Nucleus accumbens (tissue), 56 donors: ENCODE data around the gene ARHGAP6.
"Not testable (repeated sequence)": the region's sequence is repeated elsewhere in the genome, so short reads cannot be mapped to it uniquely, and the experiment has no call there.

Experiments used
- DNase-seq, 56 donors: peaks; one replicate each; lab custom pipeline; 2025; lab: John Stamatoyannopoulos, UW

Gene ARHGAP6

DNA sequence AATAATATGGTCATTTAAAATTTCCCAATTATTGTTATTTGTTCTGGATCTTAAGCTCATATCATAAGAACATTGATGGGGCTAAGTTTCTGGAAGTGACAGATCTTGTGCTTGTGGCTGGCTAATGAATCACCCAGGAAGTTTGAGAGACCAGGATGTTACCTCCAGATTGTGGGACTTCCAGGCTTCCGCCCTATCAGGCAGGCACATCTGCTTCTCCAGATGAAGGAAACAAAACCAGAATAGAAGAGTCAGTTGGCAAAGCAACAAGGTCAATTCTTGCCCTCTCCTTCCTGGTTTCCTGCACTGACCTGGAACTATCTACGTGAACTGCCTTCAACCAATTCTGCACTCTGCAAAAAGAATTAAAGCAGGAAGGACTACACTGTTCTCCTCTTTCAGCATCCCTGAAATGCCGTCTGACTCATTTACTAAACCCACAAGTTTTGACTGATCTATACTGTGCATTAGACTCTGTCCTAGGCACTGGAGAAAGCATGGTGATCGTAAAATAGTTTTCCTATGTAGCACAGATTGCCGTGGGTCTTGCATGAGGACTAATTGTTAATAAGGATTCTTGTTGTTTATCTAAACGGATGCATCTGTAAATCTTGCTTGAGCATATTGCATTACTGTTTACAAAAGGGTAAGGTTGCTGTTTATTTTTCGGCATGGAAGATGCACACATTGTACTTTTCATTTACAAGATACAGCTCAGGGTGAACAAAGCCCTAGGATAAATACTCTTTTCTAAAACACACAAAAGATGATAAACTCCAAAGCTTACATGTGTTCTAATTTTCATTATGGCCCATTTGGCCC is 297.9 kb downstream of the ARHGAP6 start:
- no peak for DNase-seq

DNA sequence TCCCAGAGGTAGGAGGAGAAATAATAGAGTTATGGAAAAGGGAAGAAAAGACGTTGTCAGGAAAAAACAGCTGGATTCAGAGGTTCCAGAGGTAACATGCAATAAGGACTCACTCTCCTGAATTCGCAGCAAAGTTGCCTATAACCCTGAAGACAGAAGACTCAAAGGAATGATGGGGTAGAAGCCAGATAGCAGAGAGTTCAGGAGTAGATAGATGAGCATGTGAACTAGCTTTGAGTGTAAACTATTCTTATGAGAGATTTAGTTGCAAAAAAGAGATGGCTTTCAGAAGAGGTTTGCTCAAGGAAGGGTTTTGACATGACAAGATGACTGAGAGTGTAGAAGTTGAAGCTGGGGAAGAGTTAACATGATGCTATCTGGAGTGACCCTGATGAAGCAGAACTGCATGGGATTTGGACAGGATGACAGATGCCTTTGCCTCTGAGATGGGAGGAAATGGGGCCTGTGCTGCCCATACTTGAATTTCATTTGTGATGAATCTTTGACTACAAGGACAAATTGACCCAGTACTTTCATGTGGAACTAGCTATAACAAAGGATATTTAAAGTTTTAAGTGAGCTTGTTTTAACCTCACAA is 298.6 kb downstream of the ARHGAP6 start:
- DNase-seq = no peak

DNA sequence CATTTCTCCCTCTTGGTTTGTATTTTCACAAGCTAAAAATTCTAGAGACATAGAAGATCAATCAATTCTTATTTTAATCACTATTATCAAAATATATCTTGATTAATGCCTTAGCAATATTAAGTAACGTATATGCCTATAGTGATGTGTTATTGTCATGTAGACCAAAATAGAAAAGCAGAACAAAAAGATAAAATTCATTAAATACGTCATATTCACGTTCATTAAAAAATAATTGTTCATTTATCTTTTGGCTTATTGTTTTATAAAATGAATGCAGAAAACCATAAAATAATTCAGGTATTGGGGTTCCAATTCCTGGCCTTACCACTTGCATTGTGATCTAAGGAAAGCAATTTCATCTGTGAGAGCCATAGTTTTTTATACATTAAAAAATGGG is 300.3 kb downstream of the ARHGAP6 start:
- no peak for DNase-seq

DNA sequence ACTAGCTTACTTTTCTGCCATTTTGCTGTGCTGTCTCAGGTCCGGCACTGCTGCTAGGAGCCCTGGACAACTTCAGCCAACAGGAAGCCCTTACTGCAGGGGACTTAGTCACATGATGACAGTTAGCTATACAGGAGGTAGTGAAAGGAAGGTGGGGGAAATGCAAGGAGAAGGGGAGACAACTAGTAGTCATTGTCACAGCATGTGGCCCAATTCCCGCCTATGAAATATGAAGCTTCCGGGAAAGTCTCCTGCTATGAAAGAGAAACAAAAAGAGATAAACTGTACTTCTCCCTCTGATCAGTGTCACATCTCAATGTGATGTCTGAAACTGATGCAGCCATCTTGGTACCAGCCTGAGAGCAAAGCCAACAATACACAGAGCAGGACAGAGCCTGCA is 300.9 kb downstream of the ARHGAP6 start:
- no peak for DNase-seq

DNA sequence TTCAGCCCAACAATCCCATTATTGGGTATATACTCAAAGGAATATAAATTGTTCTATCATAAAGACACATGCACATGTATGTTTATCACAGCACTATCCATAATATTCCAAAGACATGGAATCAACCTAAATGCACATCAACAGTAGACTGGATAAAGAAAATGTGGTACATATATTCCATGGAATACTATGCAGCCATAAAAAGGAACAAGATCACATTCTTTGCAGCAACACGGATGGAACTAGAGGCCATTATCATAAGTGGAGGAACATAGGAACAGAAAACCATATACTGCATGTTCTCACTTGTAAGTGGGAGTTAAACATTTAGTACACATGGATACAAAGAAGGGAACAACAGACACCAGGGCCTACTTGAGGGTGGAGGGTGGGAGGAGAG is 301.9 kb downstream of the ARHGAP6 start:
- DNase-seq = not testable (repeated sequence)

DNA sequence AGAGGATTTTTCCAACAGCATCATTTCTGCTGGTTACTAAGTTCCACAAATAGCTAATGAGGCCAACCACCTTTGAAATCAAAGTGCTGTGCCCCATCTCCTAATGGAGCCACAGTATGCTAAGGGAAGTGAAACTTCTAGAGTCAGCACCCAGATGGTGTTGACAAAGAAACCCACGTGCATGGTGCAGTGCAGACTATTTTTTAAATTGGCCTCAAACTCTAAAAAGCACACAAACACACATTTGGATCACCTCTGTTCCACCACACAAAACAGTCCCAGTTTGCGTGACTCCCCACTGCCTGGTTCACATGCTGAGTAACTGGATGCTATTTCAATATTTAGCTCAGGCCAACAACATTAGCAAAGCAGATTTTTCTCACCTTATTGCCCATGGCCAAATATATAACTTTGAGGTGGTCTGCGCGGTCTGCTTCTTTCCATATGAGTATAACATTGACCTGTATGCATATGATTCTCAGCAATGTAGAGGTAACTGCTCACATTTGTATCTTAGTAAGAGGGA is 302.6 kb downstream of the ARHGAP6 start:
- DNase-seq = peak in 1 of 56 donors; percentile 1

DNA sequence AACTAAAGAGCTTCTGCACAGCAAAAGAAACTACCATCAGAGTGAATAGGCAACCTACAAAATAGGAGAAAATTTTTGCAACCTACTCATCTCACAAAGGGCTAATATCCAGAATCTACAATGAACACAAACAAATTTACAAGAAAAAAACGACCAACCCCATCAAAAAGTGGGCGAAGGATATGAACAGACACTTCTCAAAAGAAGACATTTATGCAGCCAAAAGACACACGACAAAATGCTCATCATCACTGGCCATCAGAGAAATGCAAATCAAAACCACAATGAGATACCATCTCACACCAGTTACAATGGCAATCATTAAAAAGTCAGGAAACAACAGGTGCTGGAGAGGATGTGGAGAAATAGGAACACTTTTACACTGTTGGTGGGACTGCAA is 304.1 kb downstream of the ARHGAP6 start:
- DNase-seq = not testable (repeated sequence)

DNA sequence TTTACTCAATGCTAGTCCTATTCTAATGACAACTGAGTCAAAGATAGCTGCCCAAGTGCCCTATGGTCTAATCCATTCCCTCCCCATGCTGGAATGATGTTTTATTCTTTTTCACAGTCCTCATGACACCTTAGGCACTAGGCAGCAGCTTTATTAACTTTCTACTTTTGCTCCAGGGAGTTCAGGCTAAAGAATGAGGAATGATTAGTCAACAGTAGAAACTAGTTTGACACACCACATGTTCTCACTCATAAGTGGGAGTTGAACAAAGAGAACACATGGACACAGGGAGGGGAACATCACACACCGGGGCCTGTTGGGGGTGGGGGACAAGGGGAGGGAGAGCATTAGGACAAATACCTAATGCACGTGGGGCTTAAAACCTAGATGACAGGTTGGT is 309.8 kb downstream of the ARHGAP6 start:
- not testable (repeated sequence) for DNase-seq

DNA sequence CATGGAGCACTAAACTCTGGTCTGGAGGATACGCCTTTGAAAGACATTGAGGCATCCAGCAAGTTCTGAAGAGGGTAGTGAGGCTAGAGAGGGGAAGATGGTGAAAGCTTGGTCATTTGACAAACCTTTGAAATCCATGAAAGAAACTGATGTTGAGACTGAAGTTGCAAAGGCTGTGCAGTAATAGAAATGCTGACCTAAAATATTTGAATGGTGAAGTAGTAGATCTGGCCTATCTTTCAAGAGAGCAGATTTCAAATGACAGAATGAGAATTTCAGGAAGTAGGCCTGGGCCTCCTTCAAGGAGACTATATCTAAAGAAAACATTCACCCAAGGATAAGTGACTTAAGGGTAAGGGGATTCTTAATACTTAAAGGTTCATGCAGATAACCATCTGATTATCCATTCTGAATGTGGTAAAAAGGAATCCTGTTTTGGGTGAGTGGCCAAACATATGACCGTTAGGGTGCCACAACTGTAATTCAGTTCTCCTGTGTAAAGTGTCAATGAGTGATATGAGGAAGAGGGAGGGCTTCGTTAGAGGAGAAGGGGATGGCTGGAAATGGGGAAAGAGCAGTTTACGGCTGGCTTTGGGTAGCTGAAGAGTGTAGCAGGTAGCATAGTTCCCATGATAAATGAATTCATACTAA is 310.3 kb downstream of the ARHGAP6 start:
- no peak for DNase-seq

DNA sequence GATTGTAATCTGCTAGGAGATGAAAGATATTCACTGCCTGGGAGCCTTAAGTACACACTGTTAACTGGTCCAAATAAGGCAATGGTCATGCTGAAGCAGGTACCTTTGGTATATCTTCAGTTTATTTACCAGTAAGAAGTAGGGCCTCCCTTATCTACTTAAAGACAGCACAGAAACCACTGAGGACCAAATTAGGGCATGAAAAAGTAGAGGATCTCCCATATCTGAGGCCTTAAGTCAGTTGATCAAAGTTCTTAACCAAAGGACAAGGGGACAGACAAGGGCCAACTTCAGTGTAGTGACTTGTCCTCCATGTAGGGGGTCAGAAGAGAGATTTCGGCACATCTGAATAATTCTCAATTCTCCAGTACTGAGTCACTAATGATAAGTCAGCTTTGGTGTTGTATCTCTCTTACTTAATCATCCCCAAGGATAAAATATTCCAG is 313.4 kb downstream of the ARHGAP6 start:
- DNase-seq = no peak

DNA sequence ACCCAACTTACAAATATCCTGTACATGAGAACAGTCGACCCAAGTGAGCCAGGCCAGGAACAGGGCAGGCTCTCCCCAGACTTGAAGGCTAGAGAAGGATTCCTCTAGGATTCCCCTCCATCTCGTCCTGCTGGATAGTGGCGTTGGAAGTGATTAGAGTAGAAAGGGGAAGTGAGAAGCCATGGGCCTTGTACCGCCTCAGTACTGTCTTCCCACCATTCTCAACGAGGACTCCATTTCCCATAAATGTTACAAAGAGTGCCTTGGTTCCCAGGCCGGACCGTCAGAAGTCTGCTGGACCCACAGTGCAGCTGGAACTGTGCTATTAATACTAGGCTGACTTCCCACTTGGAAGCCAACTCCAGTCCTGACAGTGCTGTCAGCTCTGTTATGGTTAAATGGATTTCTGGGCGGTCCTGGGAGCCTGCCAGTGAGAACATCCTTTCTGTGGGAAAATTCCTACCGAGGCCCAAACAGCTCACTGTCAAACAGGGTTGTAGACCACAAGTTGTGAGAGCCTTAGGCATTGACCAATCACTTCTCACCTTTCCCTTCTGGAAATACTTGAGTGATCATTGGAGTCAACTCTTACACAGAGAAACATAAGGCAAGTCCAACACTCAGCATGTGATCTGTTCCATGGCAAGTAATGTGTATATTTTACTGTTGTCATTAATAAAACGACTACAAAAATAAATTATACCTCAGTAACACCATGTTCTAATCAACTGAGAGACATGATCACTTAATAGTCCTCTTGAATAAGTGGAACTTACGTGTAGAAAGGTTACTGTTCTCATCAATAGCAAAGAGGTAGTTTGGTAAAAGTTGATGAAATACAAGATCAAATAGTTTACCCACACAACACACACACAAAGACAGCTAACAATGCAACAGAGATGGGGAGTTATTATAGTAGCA is 314.1 kb downstream of the ARHGAP6 start:
- no peak for DNase-seq

DNA sequence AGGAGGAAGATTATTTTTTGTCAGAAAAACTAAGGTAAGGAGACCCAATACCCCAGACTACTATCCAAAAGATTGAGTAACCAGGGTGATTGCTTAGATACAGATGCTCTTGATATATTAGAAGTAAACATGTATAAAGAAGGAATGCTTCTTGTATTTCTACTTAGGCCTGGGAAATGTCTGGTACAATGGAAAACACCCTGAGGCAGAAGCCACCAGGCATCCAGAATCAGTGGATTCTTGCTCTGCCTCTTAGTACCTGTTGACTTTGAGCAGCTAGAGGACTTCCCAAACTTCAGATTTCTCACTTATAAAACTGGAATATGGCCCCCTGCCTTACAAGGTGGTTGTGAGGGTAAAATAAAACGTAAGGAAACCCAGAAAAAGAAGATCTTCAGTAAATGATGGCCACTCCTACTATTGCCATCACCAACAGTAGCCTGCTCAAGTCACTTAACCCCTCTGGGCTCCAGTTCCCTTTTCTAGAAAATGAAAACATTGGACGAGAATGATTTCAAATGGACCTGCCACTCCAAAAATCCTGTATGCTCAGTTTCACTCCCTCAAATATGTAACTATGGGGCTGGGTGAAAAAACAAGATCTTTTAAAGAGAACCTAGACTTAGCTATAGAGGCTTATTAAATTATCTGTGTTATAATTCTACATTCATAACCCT is 315.9 kb downstream of the ARHGAP6 start:
- DNase-seq = no peak

DNA sequence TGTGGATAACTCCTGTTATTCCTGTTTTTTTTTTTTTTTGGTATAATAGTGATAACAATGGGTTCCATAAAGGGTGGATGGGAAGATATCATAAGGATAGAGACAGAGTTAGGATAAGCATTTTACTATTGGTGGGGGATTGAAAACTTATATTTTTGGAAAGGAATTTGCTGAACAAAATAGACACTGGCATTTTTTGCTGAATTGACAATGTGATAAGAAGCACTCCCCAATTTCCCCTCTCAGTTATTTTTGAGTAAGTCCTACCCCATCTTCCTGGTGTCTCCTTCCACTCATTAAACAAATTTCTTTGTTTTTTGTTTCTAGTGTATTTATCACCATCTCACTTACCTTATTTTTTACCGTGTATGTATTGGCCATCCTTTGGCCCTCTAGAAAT is 316.7 kb downstream of the ARHGAP6 start:
- DNase-seq = no peak

DNA sequence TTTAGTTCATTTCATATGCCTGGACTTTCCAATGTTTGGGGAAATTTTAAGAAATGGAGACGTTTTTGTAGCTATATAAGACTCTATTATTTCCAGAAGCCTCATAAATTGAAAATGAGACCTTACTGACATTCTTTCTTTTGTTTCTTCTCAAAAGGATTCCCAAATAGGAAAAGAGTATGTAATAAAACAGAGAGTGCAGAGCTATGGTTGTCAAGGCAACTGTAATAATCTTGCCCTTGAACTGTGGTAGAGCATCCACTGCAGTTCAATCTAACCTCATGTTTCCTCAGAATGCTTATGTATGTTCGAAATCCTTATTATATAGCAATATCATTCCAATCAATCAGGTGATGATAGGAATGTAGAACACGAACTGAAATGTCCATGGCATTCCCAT is 318.4 kb downstream of the ARHGAP6 start:
- no peak for DNase-seq

DNA sequence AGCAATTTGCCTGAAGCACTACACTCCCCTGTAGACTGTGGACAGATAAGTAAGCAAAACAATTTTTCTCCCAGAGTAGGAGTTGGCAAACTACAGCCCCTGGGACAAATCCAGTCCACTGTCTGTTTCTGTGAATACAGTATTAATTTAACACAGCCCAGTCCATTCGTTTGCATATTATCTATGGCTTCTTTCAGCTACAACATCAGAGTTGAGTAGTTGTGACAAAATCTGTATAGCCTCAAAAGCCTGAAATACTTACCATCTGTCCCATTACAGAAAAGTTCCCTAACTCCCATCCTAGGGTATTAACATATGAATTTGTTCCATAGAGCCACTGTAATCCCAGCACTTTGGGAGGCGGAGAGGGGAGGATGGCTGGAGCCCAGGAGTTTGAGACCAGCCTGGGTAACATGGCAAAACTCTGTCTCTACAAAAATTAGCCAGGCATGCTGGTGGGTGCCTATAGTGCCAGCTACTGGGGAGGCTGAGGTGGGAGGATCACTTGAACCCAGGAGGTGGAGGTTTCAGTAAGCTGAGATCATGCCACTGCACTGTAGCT is 319.5 kb downstream of the ARHGAP6 start:
- DNase-seq = no peak

DNA sequence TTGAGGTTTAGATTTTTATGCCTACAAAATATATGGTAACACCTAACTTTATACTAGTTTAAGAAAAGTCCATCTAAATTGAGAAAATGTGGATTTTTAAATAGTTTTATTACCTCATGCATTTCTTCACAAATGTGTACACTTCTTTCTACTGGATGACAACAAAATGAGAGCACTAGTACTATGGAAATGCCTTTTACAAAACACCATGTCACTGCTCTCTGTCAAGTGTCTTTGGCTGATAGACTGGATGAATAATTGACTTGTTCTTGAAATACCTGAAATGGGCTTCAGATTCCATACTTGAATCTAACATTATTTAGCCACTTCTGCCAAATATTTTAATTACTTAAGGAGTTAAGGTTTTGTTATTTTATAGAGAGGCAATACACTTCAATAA is 323.0 kb downstream of the ARHGAP6 start:
- no peak for DNase-seq

DNA sequence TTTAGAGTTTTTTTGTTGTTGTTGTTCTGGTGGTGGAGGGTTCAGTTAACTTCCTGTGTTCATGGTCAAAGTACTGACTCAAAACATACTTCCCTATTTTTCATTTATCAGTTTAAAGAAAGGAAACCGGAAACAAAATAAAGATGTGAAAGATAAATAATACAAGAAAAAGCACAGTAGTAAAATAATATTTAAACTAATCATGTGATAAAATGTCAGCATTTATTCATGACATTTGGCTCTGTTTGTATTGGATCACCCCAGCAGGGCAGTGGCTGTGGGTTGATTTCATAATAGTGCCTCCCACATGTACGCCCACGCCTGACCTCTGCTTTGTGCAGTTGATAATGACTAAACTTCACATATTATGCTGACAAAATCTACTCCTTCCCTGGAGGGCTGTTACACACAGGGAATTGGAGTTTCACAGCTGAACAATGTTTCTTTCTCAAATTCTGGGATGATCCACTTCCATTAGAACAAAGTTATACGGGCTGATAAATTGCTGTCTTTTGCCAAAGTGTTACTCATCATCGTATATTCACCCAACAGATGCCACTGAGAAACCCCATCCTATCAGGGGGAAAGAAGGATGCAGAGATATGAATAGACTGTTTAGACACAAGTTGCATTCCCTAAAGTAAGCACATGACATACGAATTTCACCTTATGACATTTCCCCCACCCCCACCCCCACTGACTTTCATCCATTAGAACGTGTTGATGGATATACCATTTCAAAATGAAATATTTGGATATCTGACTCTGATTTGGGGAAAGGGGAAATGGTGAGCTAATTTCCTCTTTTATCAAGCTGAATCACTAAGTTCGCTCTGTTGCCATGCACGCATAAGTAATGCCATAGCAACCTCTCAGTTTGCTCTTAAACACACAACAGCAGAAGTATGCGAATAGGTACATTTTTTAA is 324.2 kb downstream of the ARHGAP6 start:
- peak in 9 of 56 donors; percentile 0 to 38 (median 3) for DNase-seq

DNA sequence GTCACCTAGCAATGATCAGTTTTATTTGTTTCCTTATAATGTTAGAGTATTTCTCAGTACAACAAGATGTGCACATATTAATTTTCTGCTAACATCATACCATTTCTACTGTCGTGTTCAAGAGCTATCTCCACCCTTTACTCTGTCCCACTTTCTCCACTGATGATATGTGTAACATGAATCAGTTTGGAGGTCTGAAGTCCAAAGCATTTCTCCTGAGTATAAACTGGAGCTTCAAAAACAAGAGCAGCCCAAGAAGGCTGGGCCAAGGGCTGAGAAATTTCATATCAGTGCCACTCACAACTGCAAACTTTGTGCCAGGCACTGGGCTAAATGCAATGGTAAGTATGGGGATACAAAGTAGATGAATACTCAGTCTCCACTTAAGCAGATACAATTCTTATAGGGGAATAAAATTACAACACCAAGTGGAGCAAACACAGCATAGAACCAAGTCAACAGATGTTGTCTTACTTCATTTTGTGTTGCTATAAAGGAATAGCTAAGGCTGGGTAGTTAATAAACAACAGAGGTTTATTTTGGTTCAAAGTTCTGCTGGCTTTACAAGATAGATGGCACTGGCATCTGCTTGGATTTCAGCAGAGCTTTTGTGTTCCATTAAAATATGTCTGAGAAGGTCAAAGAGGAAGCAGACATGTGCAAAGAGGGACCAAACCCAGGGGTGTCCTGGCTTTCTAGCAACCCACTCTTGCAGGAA is 328.3 kb downstream of the ARHGAP6 start:
- no peak for DNase-seq
